Transverse colon (tissue), 4 donors: ENCODE results near the gene TVP23C.

Experiments
- EP300 ChIP-seq: sonication (generic); formaldehyde crosslinking; IDR thresholded peaks from one replicate; pipeline ENCODE4 v1.6.1; 2017; ENCODE audit warnings: antibody characterized with exemption, low read depth
- POLR2A ChIP-seq: fragments of 450-650 bp; IDR thresholded peaks from one replicate; pipeline ENCODE4 v1.6.1; 2016; ENCODE audit warnings: antibody characterized with exemption, mild to moderate bottlenecking, moderate library complexity
- POLR2AphosphoS5 ChIP-seq, 3 donors: sonication (generic); formaldehyde crosslinking; IDR thresholded peaks; one replicate each; pipeline ENCODE4 v1.6.1; 2016; ENCODE audit warnings: antibody characterized with exemption in 3 of 3
- TF ChIP-seq, protein P1 (sequence below), 5 experiments: fragments of 200-600 bp in 3 of 5; fragments of 450-650 bp in 2 of 5; sonication (generic) in 3 of 5; IDR thresholded peaks; 1 replicate in 2 of 5; 2 replicates in 3 of 5; pipeline ENCODE4 v1.5.1; 2016 to 2017; ENCODE audit warnings: antibody characterized with exemption in 5 of 5, inconsistent platforms in 3 of 5, mild to moderate bottlenecking in 2 of 5, moderate library complexity in 1 of 5

DNA sequence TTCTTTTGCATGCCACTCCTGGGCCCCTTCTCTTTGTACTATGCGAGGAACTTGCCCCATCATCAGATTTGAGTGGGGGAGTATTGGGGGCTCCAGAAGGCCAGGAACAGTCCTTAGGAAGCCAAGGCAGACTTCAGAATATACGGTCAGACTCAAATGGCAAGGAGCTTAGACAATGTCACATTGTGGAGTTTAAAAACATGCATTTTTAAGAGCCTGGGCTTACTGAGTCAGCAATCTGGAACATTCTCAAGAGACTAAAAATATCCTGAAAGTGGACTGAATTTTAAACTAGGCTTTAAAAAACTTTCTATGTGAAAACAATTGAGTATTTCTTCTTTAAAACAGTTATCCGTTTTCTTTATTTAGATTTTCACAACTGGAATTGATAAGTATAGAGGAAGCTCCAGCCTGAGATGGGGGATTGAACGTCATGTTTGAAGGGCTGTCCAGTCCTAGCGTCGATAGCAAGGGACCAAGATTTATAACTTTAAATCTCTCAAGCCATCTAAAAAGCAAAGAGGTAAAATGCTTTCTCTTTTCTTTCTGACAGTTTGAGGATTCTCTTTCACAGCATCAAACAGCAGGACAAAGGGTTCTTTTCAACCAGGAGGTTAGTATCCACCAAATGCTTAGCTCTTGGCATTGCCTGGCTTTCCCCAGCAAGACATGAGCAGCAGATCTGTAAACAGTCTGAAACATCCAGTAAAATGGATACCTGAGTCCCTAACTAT is 50.1 kb downstream of the TVP23C start:
- no peak for TF ChIP-seq EP300
- TF ChIP-seq, protein P1, sequence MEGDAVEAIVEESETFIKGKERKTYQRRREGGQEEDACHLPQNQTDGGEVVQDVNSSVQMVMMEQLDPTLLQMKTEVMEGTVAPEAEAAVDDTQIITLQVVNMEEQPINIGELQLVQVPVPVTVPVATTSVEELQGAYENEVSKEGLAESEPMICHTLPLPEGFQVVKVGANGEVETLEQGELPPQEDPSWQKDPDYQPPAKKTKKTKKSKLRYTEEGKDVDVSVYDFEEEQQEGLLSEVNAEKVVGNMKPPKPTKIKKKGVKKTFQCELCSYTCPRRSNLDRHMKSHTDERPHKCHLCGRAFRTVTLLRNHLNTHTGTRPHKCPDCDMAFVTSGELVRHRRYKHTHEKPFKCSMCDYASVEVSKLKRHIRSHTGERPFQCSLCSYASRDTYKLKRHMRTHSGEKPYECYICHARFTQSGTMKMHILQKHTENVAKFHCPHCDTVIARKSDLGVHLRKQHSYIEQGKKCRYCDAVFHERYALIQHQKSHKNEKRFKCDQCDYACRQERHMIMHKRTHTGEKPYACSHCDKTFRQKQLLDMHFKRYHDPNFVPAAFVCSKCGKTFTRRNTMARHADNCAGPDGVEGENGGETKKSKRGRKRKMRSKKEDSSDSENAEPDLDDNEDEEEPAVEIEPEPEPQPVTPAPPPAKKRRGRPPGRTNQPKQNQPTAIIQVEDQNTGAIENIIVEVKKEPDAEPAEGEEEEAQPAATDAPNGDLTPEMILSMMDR (IDR thresholded peaks at IDR 0.05): no peak
- TF ChIP-seq POLR2A: no peak
- TF ChIP-seq POLR2AphosphoS5 (IDR thresholded peaks at IDR 0.05): no peak
